ENCODE data around the gene CCDC85C.

- TF ChIP-seq POLR2A (IDR thresholded peaks at IDR 0.05; ENCODE audit: control extremely low read depth in 1 of 2, low read depth in 2 of 2, low read length in 2 of 2) (no peak), CTCF (IDR thresholded peaks at IDR 0.05; ENCODE audit: control extremely low read depth in 1 of 3, insufficient read depth in 1 of 3, low read depth in 1 of 3, low read length in 3 of 3) (no peak), RNF2 (IDR thresholded peaks at IDR 0.05; ENCODE audit: borderline replicate concordance, low read depth, low read length, missing control alignments, poor library complexity, severe bottlenecking) (no peak), NANOG (IDR thresholded peaks at IDR 0.05; ENCODE audit: insufficient read depth, low read depth, low read length, poor library complexity, severe bottlenecking) (no peak), CHD1 (IDR thresholded peaks at IDR 0.05; ENCODE audit: low read depth, low read length) (no peak), KDM1A (IDR thresholded peaks at IDR 0.05; ENCODE audit: borderline replicate concordance, low read length) (no peak), TAF1 (IDR thresholded peaks at IDR 0.05; ENCODE audit: low read depth, low read length) (no peak), EZH2 (IDR thresholded peaks at IDR 0.05; ENCODE audit: low read depth, low read length, severe bottlenecking) (no peak)
Observed at GRCh38 chr14:99534333-99534732, 69.7 kb downstream of the CCDC85C start.

Data from H1 (cell line).